ENCODE data around the gene SERGEF.
A peak's percentile ranks its signal among the peaks of the same experiment; 100 is the strongest.

SERGEF gene

GRCh38 chr11:18012906-18013781 lies at the start of gene SERGEF:
Gene SERGEF (minus strand): TSS chr11:18013047. CDS start chr11:18013010, 37 bp downstream.
- DNase-seq = peak; percentile 93

GRCh38 chr11:18061351-18061750 lies 48.5 kb upstream of the SERGEF start:
- no peak for DNase-seq

GRCh38 chr11:18056561-18057181 lies 43.8 kb upstream of the SERGEF start:
- no peak for DNase-seq

GRCh38 chr11:18054511-18055103 lies 41.8 kb upstream of the SERGEF start:
- no peak for DNase-seq

- no peak for DNase-seq
Observed at GRCh38 chr11:18050848-18051247, 38.0 kb upstream of the SERGEF start.

GRCh38 chr11:18046116-18046777 lies 33.4 kb upstream of the SERGEF start, which contains the start of gene TPH1:
Gene TPH1 (minus strand): TSS chr11:18046269. CDS start chr11:18040762, 5,507 bp downstream.
- DNase-seq = no peak

- no peak for DNase-seq
Observed at GRCh38 chr11:18036456-18036855, 23.6 kb upstream of the SERGEF start.

- no peak for DNase-seq
Observed at GRCh38 chr11:18027475-18027874, 14.6 kb upstream of the SERGEF start.

GRCh38 chr11:18022419-18022818 lies 9.6 kb upstream of the SERGEF start:
- no peak for DNase-seq

- no peak for DNase-seq
Observed at GRCh38 chr11:18019650-18020049, 6.8 kb upstream of the SERGEF start.

GRCh38 chr11:18016789-18017188 lies 3.9 kb upstream of the SERGEF start:
- DNase-seq = peak; percentile 95

- no peak for DNase-seq
Observed at GRCh38 chr11:18014876-18015275, 2.0 kb upstream of the SERGEF start.

- DNase-seq = peak; percentile 36
Observed at GRCh38 chr11:18013790-18014507, 1.1 kb upstream of the SERGEF start.

- peak; percentile 38 for DNase-seq
Observed at GRCh38 chr11:18012122-18012905, 533 bp downstream of the SERGEF start.

- no peak for DNase-seq
Observed at GRCh38 chr11:18011633-18012032, 1.2 kb downstream of the SERGEF start.

GRCh38 chr11:18010977-18011586 lies 1.8 kb downstream of the SERGEF start:
- DNase-seq = peak; percentile 56

- peak; percentile 43 for DNase-seq
Observed at GRCh38 chr11:18010121-18010670, 2.7 kb downstream of the SERGEF start.

- DNase-seq = no peak
Observed at GRCh38 chr11:18005376-18006129, 7.3 kb downstream of the SERGEF start.

GRCh38 chr11:18001191-18001590 lies 11.7 kb downstream of the SERGEF start:
- no peak for DNase-seq

- DNase-seq = no peak
Observed at GRCh38 chr11:18000760-18001159, 12.1 kb downstream of the SERGEF start.

Measured in hematopoietic multipotent progenitor cell treated with erythropoietin and hydrocortisone succinate and interleukin-3 and kit ligand, for 8 days (in vitro differentiated cells).